K562 (cell line): ENCODE results near the gene DEDD2. TPM values are rescaled to one million over a fixed set of nuclear protein-coding genes. Genes with fewer than 3 reads are reported as not detected.

Experiments
- ARID3A ChIP-seq: IDR thresholded peaks from 2 replicates; pipeline ENCODE4 v1.6.1; 2012; ENCODE audit warnings: low read depth, low read length, improper control_type of control experiment, borderline replicate concordance
- CBX3 ChIP-seq, 2 experiments: IDR thresholded peaks; 1 replicate in 1 of 2; 2 replicates in 1 of 2; pipeline ENCODE4 v1.6.1; 2012; ENCODE audit warnings: inconsistent platforms in 2 of 2, low read length in 2 of 2, borderline replicate concordance in 1 of 2, control low read depth in 1 of 2
- CHD2 ChIP-seq: IDR thresholded peaks from 2 replicates; pipeline ENCODE4 v1.6.1; 2011; ENCODE audit warnings: low read depth, low read length
- CTBP1 ChIP-seq: fragments of 450-650 bp; IDR thresholded peaks from 2 replicates; pipeline ENCODE4 v1.6.1; 2016; ENCODE audit warnings: borderline replicate concordance
- CXXC5 ChIP-seq: fragments of 250-450 bp; sonication (Bioruptor Pico); IDR thresholded peaks from 2 replicates; pipeline ENCODE4 v1.8.0; 2022; ENCODE audit warnings: inconsistent platforms, mild to moderate bottlenecking, moderate library complexity
- ETV1 ChIP-seq: fragments of 450-650 bp; conservative IDR thresholded peaks from 2 replicates; pipeline ENCODE4 v1.6.1; 2016; ENCODE audit warnings: missing genetic modification characterization, control low read depth, low read depth, missing compliant biosample characterization
- GTF3C2 ChIP-seq: IDR thresholded peaks from 3 replicates; pipeline ENCODE4 v1.6.1; 2011; ENCODE audit warnings: borderline replicate concordance, mild to moderate bottlenecking, moderate library complexity; ENCODE audit not compliant: insufficient read length; ENCODE audit errors: extremely low read depth
- HNRNPK ChIP-seq: fragments of 200-400 bp; formaldehyde crosslinking; IDR thresholded peaks from one replicate; pipeline ENCODE4 v1.6.1; 2018; ENCODE audit warnings: mild to moderate bottlenecking, low read depth, low read length; ENCODE audit not compliant: poor library complexity, severe bottlenecking
- MCM5 ChIP-seq: fragments of 450-650 bp; IDR thresholded peaks from 2 replicates; pipeline ENCODE4 v1.6.1; 2016; ENCODE audit warnings: low read depth
- MEIS2 ChIP-seq: fragments of 450-650 bp; IDR thresholded peaks from 2 replicates; pipeline ENCODE4 v1.6.1; 2014; ENCODE audit warnings: mild to moderate bottlenecking; ENCODE audit not compliant: partially characterized antibody
- POLR2G ChIP-seq: fragments of 200-400 bp; formaldehyde crosslinking; IDR thresholded peaks from 2 replicates; pipeline ENCODE4 v1.6.1; 2017; ENCODE audit warnings: low read depth, mild to moderate bottlenecking, antibody characterized with exemption, low read length, moderate library complexity
- RAD51 ChIP-seq: fragments of 450-650 bp; IDR thresholded peaks from 2 replicates; pipeline ENCODE4 v1.7.1; 2016; ENCODE audit warnings: low read depth, mild to moderate bottlenecking, borderline replicate concordance
- RFX1 ChIP-seq: fragments of 450-650 bp; IDR thresholded peaks from 2 replicates; pipeline ENCODE4 v1.6.1; 2016; ENCODE audit warnings: mild to moderate bottlenecking, moderate library complexity
- TAF15 ChIP-seq: fragments of 200-400 bp; formaldehyde crosslinking; IDR thresholded peaks from 2 replicates; pipeline ENCODE4 v1.6.1; 2017; ENCODE audit warnings: mild to moderate bottlenecking, low read depth, low read length, moderate library complexity
- TCF15 ChIP-seq: fragments of 250-450 bp; sonication (Bioruptor Pico); IDR thresholded peaks from 2 replicates; pipeline ENCODE4 v1.8.0; 2022; ENCODE audit warnings: moderate library complexity, mild to moderate bottlenecking, inconsistent platforms
- TCFL5 ChIP-seq: fragments of 250-450 bp; sonication (Bioruptor Pico); conservative IDR thresholded peaks from 2 replicates; pipeline ENCODE4 v1.6.1; 2021; ENCODE audit warnings: mild to moderate bottlenecking, moderate library complexity, matching md5 sums
- THRAP3 ChIP-seq: fragments of 450-650 bp; IDR thresholded peaks from 2 replicates; pipeline ENCODE4 v1.6.1; 2016; ENCODE audit warnings: mild to moderate bottlenecking, inconsistent platforms, borderline replicate concordance
- ZNF12 ChIP-seq: sonication (generic); formaldehyde crosslinking; IDR thresholded peaks from 2 replicates; pipeline ENCODE4 v1.4.0; 2020; ENCODE audit warnings: mild to moderate bottlenecking, missing genetic modification reagents
- ZNF174 ChIP-seq: fragments of 250-450 bp; sonication (Bioruptor Pico); IDR thresholded peaks from 2 replicates; pipeline ENCODE4 v1.4.0; 2020; ENCODE audit warnings: mild to moderate bottlenecking
- ZNF583 ChIP-seq: fragments of 250-450 bp; sonication (Bioruptor Pico); IDR thresholded peaks from 2 replicates; pipeline ENCODE4 v1.4.0; 2020
- ZNF668 ChIP-seq: fragments of 250-450 bp; sonication (Bioruptor Pico); IDR thresholded peaks from 2 replicates; pipeline ENCODE4 v1.8.0; 2022; ENCODE audit warnings: mild to moderate bottlenecking, inconsistent platforms
- ZNF76 ChIP-seq: fragments of 250-450 bp; sonication (Bioruptor Pico); IDR thresholded peaks from 2 replicates; pipeline ENCODE4 v1.4.0; 2020; ENCODE audit warnings: mild to moderate bottlenecking, moderate library complexity, borderline replicate concordance
- ZNF830 ChIP-seq: fragments of 250-450 bp; sonication (Bioruptor Pico); IDR thresholded peaks from 2 replicates; pipeline ENCODE4 v1.5.0; 2021; ENCODE audit warnings: mild to moderate bottlenecking
- polyA plus RNA-seq, 8 experiments: library from polyadenylated mRNA; depleted of rRNA in 4 of 8; stranded (reverse) in 5 of 8; unstranded in 3 of 8; fragments of >200 nt; fragmentation: Nextera tagmentation in 2 of 8; fragmentation: Illumina TruSeq in 1 of 8; extraction: Ambion mirVana in 2 of 8; extraction: Trizol in 1 of 8; gene quantifications; 2 replicates each; pipeline versions ENCODE4 v1.2.1 to v1.2.3, GENCODE V29; 2011 to 2014; ENCODE audit warnings: inconsistent platforms in 1 of 8, missing spikeins in 1 of 8
- total RNA-seq, 7 experiments: library from RNA; depleted of rRNA in 6 of 7; stranded (reverse); fragments of >200 nt in 6 of 7; fragmentation: Illumina TruSeq in 2 of 7; extraction: Trizol in 2 of 7; gene quantifications; 2 replicates each; pipeline versions ENCODE4 v1.2.1 to v1.2.3, GENCODE V29; 2011 to 2021; ENCODE audit warnings: low replicate concordance in 1 of 7

DEDD2 gene
- total and polyA plus RNA-seq, 9 of the 15 experiments (the other 6 are each of a cell fraction or from before 2014, with no cell fraction given) = 4.3 to 43.0 (median 29.2) TPM

GRCh38 chr19:42253245-42254088 lies 36.0 kb upstream of the DEDD2 start (continued):
- no peak for TF ChIP-seq GTF3C2
- TF ChIP-seq CXXC5 (CRISPR knock-in tag) = peak; percentile 40
- no peak for TF ChIP-seq CHD2
- peak; percentile 40; the same call in 1 of the 2 replicates for TF ChIP-seq RAD51
- 0 out of 2 replicates have a peak, but pooled peaks have one; percentile 1 for TF ChIP-seq CTBP1
- TF ChIP-seq ZNF76 (CRISPR knock-in tag) = no peak
- TF ChIP-seq ZNF830 (CRISPR knock-in tag) = no peak
- no peak for TF ChIP-seq ZNF668 (CRISPR knock-in tag)
- peak; percentile 82 for TF ChIP-seq HNRNPK
- TF ChIP-seq ZNF583 (CRISPR knock-in tag) = no peak
- TF ChIP-seq THRAP3 = no peak
- TF ChIP-seq TCFL5 (CRISPR knock-in tag) = no peak
- TF ChIP-seq MEIS2 = no peak
- no peak for TF ChIP-seq MCM5
- no peak for TF ChIP-seq ARID3A
- peak; percentile 75 for TF ChIP-seq ETV1
- TF ChIP-seq TCF15 = no peak
- TF ChIP-seq ZNF12 (CRISPR knock-in tag) = no peak
- no peak for TF ChIP-seq CBX3 (IDR thresholded peaks at IDR 0.05; ENCODE audit: borderline replicate concordance in 1 of 2, low read length in 2 of 2)
- TF ChIP-seq TAF15 = no peak
- no peak for TF ChIP-seq RFX1
- TF ChIP-seq ZNF174 (CRISPR knock-in tag) = no peak
- TF ChIP-seq POLR2G = peak; percentile 73
